Gastrocnemius medialis (tissue), 4 donors: Measurements from ENCODE around the gene MAML3. TPM values are rescaled to one million over a fixed set of nuclear protein-coding genes. Genes with fewer than 3 reads are reported as not detected.
A peak's percentile ranks its signal among the peaks of the same experiment; 100 is the strongest.

Source experiments
- ATAC-seq, 2 donors: fragments of 150-250 bp; one replicate each; pipeline ENCODE4 v1.9.1; 2016
- DNase-seq, 2 donors: peaks; one replicate each; pipeline ENCODE4 v3.0.0-alpha.2; 2019
- H3K27ac ChIP-seq, 4 donors: fragments of 200-600 bp; sonication (generic); 1 replicate in 1 of 4; 2 replicates in 3 of 4; pipeline ENCODE4 v1.5.1; 2016 to 2018; ENCODE audit warnings: mild to moderate bottlenecking in 2 of 4, moderate library complexity in 1 of 4
- H3K27me3 ChIP-seq, 3 donors: fragments of 200-600 bp; sonication (generic) in 2 of 3; 1 replicate in 1 of 3; 2 replicates in 2 of 3; pipeline versions ENCODE4 v1.5.1 to v1.6.0; 2016 to 2019; ENCODE audit warnings: mild to moderate bottlenecking in 1 of 3, moderate library complexity in 1 of 3
- H3K36me3 ChIP-seq, 2 donors: fragments of 200-600 bp; sonication (generic) in 1 of 2; one replicate each; pipeline ENCODE4 v1.5.1; 2017 to 2018
- H3K4me1 ChIP-seq, 2 donors: fragments of 200-600 bp; sonication (generic) in 1 of 2; one replicate each; pipeline ENCODE4 v1.5.1; 2016 to 2017; ENCODE audit warnings: mild to moderate bottlenecking in 2 of 2
- H3K4me3 ChIP-seq, 4 donors: fragments of 200-600 bp; sonication (generic) in 3 of 4; 1 replicate in 1 of 4; 2 replicates in 3 of 4; pipeline ENCODE4 v1.5.1; 2016 to 2019; ENCODE audit warnings: mild to moderate bottlenecking in 2 of 4
- H3K9me3 ChIP-seq, 3 donors: fragments of 200-600 bp; sonication (generic) in 2 of 3; 1 replicate in 1 of 3; 2 replicates in 2 of 3; pipeline ENCODE4 v1.5.1; 2016 to 2019
- CTCF ChIP-seq, 5 experiments: fragments of 450-650 bp in 3 of 5; fragments of 200-600 bp in 2 of 5; sonication (generic) in 2 of 5; IDR thresholded peaks in 4 of 5; conservative IDR thresholded peaks in 1 of 5; 1 replicate in 4 of 5; 2 replicates in 1 of 5; pipeline ENCODE4 v1.5.1; 2016 to 2019; ENCODE audit warnings: antibody characterized with exemption in 5 of 5, mild to moderate bottlenecking in 3 of 5, moderate library complexity in 3 of 5
- POLR2A ChIP-seq, 2 donors: fragments of 450-650 bp; IDR thresholded peaks; one replicate each; pipeline ENCODE4 v1.6.1; 2017; ENCODE audit warnings: antibody characterized with exemption in 2 of 2, mild to moderate bottlenecking in 2 of 2, moderate library complexity in 2 of 2
- in situ Hi-C, 4 donors: fragments of 200-750 bp; cut with MboI; loops; one replicate each; pipeline versions ENCODE4 v1.15.0 to v1.8.0; 2017; ENCODE audit warnings: low sequenced_read_pairs in 4 of 4
- intact Hi-C: fragments of 100-400 bp; cut with DNase I; formaldehyde crosslinking; loops from one replicate; pipeline ENCODE4 v1.15.1; 2023; ENCODE audit warnings: low total_unique reads
- total RNA-seq, 4 donors: library from RNA; depleted of rRNA; stranded (reverse); fragments of >200 nt; gene quantifications; one replicate each; pipeline versions ENCODE4 v1.1.0 to v1.2.3, GENCODE V29; 2016

Gene MAML3
- total RNA-seq, 4 donors from 2014 or later: 0.98 to 1.5 (median 1.4) TPM

DNA sequence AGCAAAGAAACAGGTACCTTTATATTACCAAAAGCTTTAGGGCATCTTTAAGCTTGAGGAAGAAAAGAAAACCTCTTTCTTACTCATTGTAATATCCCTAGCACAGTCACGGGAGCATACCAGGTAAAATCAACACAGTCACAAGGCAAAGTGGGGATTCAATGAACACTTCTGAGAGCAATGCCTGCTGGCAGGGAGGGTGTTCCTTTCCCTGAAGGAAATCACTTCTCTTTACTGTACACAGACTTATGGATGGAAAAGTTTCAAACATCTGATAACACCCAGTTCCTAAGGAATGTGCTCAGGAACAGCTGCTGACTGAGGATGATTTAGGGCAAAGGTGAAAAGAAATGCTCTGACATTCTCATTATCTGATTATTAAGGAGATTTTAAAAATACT lies 94.8 kb downstream of the MAML3 start:
- DNase-seq: no peak
- TF ChIP-seq CTCF (IDR thresholded peaks at IDR 0.05 in 4 of 5, conservative IDR thresholded peaks at IDR 0.05 in 1 of 5): no peak
- no peak for TF ChIP-seq POLR2A (IDR thresholded peaks at IDR 0.05)
- ATAC-seq: peak in 1 of 2 donors; percentile 67
- in situ Hi-C loops: no loop called here
- intact Hi-C loops: no loop called here
- Histone ChIP-seq H3K4me1 (peaks cover 0 to 11% of the 10 kb centered on the region in 2 donors), H3K36me3 (no peaks in the 10 kb centered on the region), H3K27ac (no peak overlapping the region), H3K9me3 (no peaks in the 10 kb centered on the region), H3K4me3 (no peak overlapping the region), H3K27me3 (no peaks in the 10 kb centered on the region)

DNA sequence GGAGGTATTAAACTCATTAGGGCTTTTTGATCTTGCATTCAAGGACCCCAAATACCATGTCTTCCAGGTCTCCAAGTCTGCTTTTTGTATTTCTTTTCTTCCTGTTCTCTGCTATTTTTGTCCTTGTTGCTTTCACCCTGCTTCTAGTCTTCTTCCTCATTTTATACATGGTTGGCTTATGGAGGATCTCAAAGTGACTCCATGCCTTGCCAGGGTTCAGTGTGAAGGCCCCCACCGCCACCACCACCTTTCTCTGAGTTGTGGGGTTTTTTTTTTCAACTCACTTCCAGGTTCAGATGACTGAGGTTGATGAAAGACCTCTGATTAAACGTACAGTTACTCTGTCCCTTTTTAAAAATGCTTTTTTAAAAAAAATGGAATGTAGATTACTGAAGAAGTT lies 96.3 kb downstream of the MAML3 start:
- peaks cover 0 to 11% of the 10 kb centered on the region in 2 donors for H3K4me1 ChIP-seq
- in situ Hi-C loops (no loop called here), intact Hi-C loops (no loop called here)
- TF ChIP-seq CTCF (IDR thresholded peaks at IDR 0.05 in 4 of 5, conservative IDR thresholded peaks at IDR 0.05 in 1 of 5) (no peak), POLR2A (IDR thresholded peaks at IDR 0.05) (no peak)
- no peak overlapping the region for H3K4me3 ChIP-seq
- H3K27ac ChIP-seq: no peak overlapping the region
- ATAC-seq: no peak
- H3K27me3 ChIP-seq: no peaks in the 10 kb centered on the region
- H3K36me3 ChIP-seq: no peaks in the 10 kb centered on the region
- no peaks in the 10 kb centered on the region for H3K9me3 ChIP-seq
- DNase-seq: no peak

- H3K27ac ChIP-seq: no peak overlapping the region
- no peaks in the 10 kb centered on the region for H3K36me3 ChIP-seq
- H3K4me3 ChIP-seq: no peak overlapping the region
- no peak for TF ChIP-seq POLR2A (IDR thresholded peaks at IDR 0.05)
- TF ChIP-seq CTCF (IDR thresholded peaks at IDR 0.05 in 4 of 5, conservative IDR thresholded peaks at IDR 0.05 in 1 of 5): no peak
- no peak for DNase-seq
- H3K27me3 ChIP-seq: no peaks in the 10 kb centered on the region
- in situ Hi-C loops: no loop called here
- no peaks in the 10 kb centered on the region for H3K9me3 ChIP-seq
- intact Hi-C loops: no loop called here
- peaks cover 0 to 11% of the 10 kb centered on the region in 2 donors for H3K4me1 ChIP-seq
- ATAC-seq: no peak
Observed at GRCh38 chr4:140056015-140056414, 98.0 kb downstream of the MAML3 start.

- DNase-seq (no peak), ATAC-seq (no peak)
- no peaks in the 10 kb centered on the region for H3K27me3 ChIP-seq
- intact Hi-C loops (no loop called here), in situ Hi-C loops (no loop called here)
- no peaks in the 10 kb centered on the region for H3K9me3 ChIP-seq
- no peak overlapping the region for H3K4me3 ChIP-seq
- no peak overlapping the region for H3K27ac ChIP-seq
- TF ChIP-seq POLR2A (IDR thresholded peaks at IDR 0.05) (no peak), CTCF (IDR thresholded peaks at IDR 0.05 in 4 of 5, conservative IDR thresholded peaks at IDR 0.05 in 1 of 5) (no peak)
- peaks cover 0 to 11% of the 10 kb centered on the region in 2 donors for H3K4me1 ChIP-seq
- H3K36me3 ChIP-seq: no peaks in the 10 kb centered on the region
Observed at GRCh38 chr4:140054861-140055260, 99.1 kb downstream of the MAML3 start.

DNA sequence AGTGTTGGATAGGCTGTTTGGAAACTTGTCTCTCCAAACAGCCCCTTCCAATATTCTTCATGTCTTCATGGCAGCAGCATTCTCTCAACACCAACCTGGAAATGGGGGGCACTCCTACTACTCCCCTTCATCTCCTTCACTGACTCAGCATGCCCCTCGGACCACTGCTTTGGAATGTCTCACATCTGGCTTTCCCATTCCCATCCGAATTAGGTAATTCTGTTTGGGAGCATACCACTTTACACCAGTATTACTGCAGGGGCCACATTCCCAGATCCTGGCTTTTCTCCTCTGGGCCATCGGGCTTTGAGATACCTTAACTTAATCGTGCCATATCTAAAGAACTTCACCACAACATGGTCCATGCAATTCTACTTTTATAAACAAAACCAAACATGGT lies 100.8 kb downstream of the MAML3 start:
- in situ Hi-C loops: no loop called here
- H3K4me1 ChIP-seq: peaks cover 7 to 11% of the 10 kb centered on the region in 2 donors
- intact Hi-C loops: no loop called here
- no peaks in the 10 kb centered on the region for H3K27me3 ChIP-seq
- H3K27ac ChIP-seq: no peak overlapping the region
- ATAC-seq (no peak), DNase-seq (no peak)
- no peaks in the 10 kb centered on the region for H3K36me3 ChIP-seq
- TF ChIP-seq CTCF (IDR thresholded peaks at IDR 0.05 in 4 of 5, conservative IDR thresholded peaks at IDR 0.05 in 1 of 5) (no peak), POLR2A (IDR thresholded peaks at IDR 0.05) (no peak)
- no peak overlapping the region for H3K4me3 ChIP-seq
- no peaks in the 10 kb centered on the region for H3K9me3 ChIP-seq
